ENCODE measurements around the gene CAPN15. TPM values are rescaled to one million over a fixed set of nuclear protein-coding genes. Genes with fewer than 3 reads are reported as not detected.

CAPN15 gene
- total RNA-seq, 1 donor from 2014 or later = 103 TPM

- no peak overlapping the region for H3K4me3 Mint-ChIP-seq (ENCODE audit: low read depth)
- H3K27me3 Mint-ChIP-seq (ENCODE audit: low read depth) = peaks cover 10% of the 10 kb centered on the region
- no peak for DNase-seq (ENCODE audit: low spot score)
- no peaks in the 10 kb centered on the region for H3K36me3 Mint-ChIP-seq (ENCODE audit: low read depth)
- H3K27ac Mint-ChIP-seq = no peak overlapping the region
- H3K4me1 Mint-ChIP-seq (ENCODE audit: low read depth) = no peaks in the 10 kb centered on the region
- H3K9me3 Mint-ChIP-seq = no peaks in the 10 kb centered on the region
- intact Hi-C loops (cut with micrococcal nuclease) = no loop called here
Measured at GRCh38 chr16:559411-560203, 32.1 kb downstream of the CAPN15 start.

- no peaks in the 10 kb centered on the region for H3K9me3 Mint-ChIP-seq
- H3K27me3 Mint-ChIP-seq (ENCODE audit: low read depth) = peaks cover 10% of the 10 kb centered on the region
- no peak within 1 kb of the TSS for H3K27ac Mint-ChIP-seq
- no peaks in the 10 kb centered on the region for H3K4me1 Mint-ChIP-seq (ENCODE audit: low read depth)
- intact Hi-C loops (cut with micrococcal nuclease) = no loop called here
- DNase-seq (ENCODE audit: low spot score) = no peak
- no peak within 1 kb of the TSS for H3K4me3 Mint-ChIP-seq (ENCODE audit: low read depth)
- H3K36me3 Mint-ChIP-seq (ENCODE audit: low read depth) = no peaks in the 10 kb centered on the region
Measured at GRCh38 chr16:560204-560700, 32.7 kb downstream of the CAPN15 start, which contains the start of gene PRR35. PRR35 (plus strand) TSS chr16:560394; CDS start chr16:563295, 2,901 bp downstream.

DNA sequence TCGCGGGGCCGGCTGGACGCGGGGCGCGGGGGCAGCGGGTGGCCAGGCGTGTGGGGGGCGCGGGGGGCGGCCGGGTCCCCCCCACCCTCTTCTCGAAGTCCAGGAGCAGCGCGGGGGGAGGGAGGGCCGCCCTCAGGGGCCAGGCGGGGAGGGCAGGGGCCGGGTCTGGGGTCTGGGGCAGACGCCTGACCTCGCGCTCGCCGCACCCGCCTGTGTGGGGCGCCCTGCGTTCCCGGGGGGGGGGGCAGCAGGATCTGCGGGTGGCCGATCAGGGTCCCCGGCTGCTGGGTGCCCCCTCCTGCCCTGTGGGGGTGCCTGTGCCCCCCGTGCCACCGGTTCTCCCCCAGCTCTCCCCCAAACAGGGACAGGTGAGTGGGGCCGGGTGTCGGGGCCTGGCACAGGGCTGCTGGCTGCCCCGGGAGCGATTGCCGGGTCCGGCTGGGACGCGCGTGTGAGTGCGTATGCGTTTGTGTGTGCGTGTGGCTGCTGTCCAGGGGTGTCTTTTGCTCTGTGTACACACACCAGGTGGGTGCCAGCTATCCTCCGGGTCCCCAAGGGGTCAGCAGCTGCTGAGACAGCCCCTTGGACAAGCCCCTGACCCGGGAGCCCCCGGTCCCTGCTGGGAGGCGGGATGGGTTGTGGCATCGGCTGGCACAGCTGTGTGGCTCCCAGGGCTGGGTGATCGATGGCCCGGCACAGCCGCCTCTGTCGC lies 33.3 kb downstream of the CAPN15 start:
- no peaks in the 10 kb centered on the region for H3K9me3 Mint-ChIP-seq
- no peaks in the 10 kb centered on the region for H3K36me3 Mint-ChIP-seq (ENCODE audit: low read depth)
- intact Hi-C loops (cut with micrococcal nuclease) = no loop called here
- H3K27ac Mint-ChIP-seq = no peak overlapping the region
- H3K4me3 Mint-ChIP-seq (ENCODE audit: low read depth) = no peak overlapping the region
- H3K27me3 Mint-ChIP-seq (ENCODE audit: low read depth) = peaks cover 10% of the 10 kb centered on the region
- DNase-seq (ENCODE audit: low spot score) = no peak
- H3K4me1 Mint-ChIP-seq (ENCODE audit: low read depth) = no peaks in the 10 kb centered on the region

DNA sequence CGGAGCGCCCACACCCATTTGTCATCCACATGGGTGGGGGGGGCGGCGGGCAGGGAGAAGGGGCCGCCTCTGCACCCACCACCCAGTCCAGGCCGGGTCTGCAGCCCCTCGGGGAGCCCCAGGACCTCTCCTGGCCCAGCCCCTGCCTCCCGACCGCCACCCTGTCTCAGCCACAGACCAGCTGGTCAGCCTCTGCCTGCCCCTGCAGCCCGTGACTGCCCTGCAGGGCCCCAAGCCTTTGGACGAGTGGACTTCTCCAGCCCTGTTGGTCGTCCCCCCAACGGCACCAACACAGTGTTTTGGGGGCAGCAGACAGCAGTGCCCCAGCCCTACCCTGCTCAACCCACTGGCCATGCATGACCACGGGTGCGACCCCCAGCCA lies 33.9 kb downstream of the CAPN15 start:
- H3K27ac Mint-ChIP-seq = no peak overlapping the region
- H3K4me3 Mint-ChIP-seq (ENCODE audit: low read depth) = no peak overlapping the region
- no peaks in the 10 kb centered on the region for H3K9me3 Mint-ChIP-seq
- intact Hi-C loops (cut with micrococcal nuclease) = no loop called here
- no peaks in the 10 kb centered on the region for H3K4me1 Mint-ChIP-seq (ENCODE audit: low read depth)
- no peaks in the 10 kb centered on the region for H3K36me3 Mint-ChIP-seq (ENCODE audit: low read depth)
- DNase-seq (ENCODE audit: low spot score) = no peak
- peaks cover 10% of the 10 kb centered on the region for H3K27me3 Mint-ChIP-seq (ENCODE audit: low read depth)

DNA sequence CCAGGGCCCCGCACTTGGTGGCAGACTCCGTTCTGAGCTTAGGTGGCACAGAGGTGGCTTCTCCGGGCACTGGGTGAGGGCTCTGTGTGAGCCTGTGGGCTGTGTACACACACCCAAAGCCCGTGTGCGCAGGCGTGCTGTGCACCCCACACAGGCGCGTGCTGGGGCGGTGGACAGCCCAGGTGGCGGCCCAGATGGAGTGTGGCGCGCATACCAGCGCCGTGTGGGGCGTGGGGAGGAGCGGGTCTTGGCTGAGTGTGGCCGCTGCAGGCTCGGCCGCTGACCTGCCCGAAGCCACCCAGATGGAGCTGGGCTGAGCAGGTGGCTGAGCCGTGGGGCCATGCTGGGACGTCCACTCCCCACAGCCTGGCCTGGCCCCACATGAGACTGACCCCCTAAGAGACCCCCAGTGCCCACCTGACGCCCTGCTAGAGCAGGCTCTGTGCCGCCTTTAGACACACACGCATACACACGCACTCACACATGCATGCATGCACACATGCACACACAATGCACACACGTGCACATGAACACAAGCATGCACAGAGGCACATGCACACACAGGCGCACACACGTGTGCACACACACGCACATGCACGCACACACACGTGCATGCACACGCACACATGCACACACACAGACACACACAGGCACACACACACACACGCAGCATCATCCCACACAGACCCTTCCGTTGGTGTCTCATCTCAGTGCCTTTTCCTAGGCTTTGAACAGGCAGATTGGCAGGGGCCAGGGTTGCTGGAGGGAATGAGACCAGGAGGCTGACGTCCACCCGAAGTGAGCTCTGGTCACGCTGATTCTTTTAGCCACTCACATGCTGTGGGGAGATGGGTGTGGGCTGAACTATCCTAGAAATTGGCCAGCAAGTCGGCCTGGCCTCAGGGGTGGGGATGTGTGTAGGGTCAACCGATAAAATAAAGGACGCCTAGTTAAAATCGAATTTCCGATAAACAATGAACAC lies 34.7 kb downstream of the CAPN15 start:
- intact Hi-C loops (cut with micrococcal nuclease) = no loop called here
- Mint-ChIP-seq H3K36me3 (ENCODE audit: low read depth) (no peaks in the 10 kb centered on the region), H3K27me3 (ENCODE audit: low read depth) (peaks cover 10% of the 10 kb centered on the region), H3K27ac (no peak overlapping the region), H3K4me1 (ENCODE audit: low read depth) (peaks cover 6% of the 10 kb centered on the region), H3K4me3 (ENCODE audit: low read depth) (no peak overlapping the region), H3K9me3 (no peaks in the 10 kb centered on the region)
- no peak for DNase-seq (ENCODE audit: low spot score)

- no peaks in the 10 kb centered on the region for H3K9me3 Mint-ChIP-seq
- no peak overlapping the region for H3K4me3 Mint-ChIP-seq (ENCODE audit: low read depth)
Measured at GRCh38 chr16:563072-563644, 35.6 kb downstream of the CAPN15 start.

GRCh38 chr16:564690-565418 lies 37.3 kb downstream of the CAPN15 start:
- peaks cover 13% of the 10 kb centered on the region for H3K4me1 Mint-ChIP-seq (ENCODE audit: low read depth)
- H3K27ac Mint-ChIP-seq = no peak overlapping the region
- no peak overlapping the region for H3K4me3 Mint-ChIP-seq (ENCODE audit: low read depth)
- no peak for DNase-seq (ENCODE audit: low spot score)
- peaks cover 4% of the 10 kb centered on the region for H3K27me3 Mint-ChIP-seq (ENCODE audit: low read depth)
- intact Hi-C loops (cut with micrococcal nuclease) = loop anchor here (5.0 kb wide), 1 partner anchor 38 kb away; the partner anchor contains the start of gene CAPN15
- H3K36me3 Mint-ChIP-seq (ENCODE audit: low read depth) = no peaks in the 10 kb centered on the region
- H3K9me3 Mint-ChIP-seq = no peaks in the 10 kb centered on the region

More at GRCh38 chr16:563072-563644, 35.6 kb downstream of the CAPN15 start:
- no peak overlapping the region for H3K27ac Mint-ChIP-seq
- intact Hi-C loops (cut with micrococcal nuclease) = no loop called here
- no peaks in the 10 kb centered on the region for H3K36me3 Mint-ChIP-seq (ENCODE audit: low read depth)
- peaks cover 6% of the 10 kb centered on the region for H3K4me1 Mint-ChIP-seq (ENCODE audit: low read depth)
- H3K27me3 Mint-ChIP-seq (ENCODE audit: low read depth) = peaks cover 10% of the 10 kb centered on the region
- DNase-seq (ENCODE audit: low spot score) = no peak

DNA sequence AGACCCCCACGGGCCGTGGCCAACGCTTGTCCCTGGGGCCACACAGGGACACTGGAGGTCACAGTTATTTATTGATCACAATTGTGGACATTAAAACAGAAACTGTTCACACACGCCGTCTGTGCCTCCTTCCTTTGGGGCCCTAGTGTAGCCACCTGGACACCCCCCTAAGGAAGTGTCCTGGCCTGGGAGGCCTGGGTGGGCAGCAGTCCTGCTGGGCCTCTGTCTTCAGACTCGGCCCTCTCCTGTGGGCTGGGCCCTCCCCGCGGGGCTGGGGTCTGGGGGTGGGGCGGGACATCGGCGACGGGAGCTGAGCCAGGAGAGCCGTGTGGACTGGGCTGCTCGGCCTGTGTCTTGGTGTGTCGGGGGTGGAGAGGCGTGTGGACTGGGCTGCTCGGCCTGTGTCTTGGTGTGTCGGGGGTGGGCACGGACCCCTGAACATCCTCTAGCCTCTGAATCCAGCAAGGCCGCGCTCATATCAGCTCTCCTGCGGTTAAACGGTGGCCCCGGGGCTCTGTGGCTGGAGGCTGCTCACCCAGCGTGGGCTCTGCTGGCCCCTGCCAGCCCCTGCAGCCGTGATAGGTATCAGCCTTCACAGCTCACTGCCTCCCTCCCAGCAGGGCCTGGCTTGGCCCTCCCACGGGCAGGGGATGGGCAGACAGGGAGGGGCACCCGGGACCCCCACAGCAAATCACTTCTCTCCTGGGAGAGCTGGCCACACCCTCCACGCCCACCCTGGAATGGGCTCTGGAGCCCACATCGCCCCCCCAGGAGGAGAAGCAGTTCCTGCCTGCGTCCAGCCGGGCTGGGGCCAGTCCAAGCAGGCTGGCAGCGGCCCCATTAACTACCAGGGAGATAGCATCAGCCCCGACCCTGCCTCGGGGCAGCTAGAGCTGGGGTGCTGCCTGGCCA lies 38.2 kb downstream of the CAPN15 start:
- intact Hi-C loops (cut with micrococcal nuclease) = loop anchor here (5.0 kb wide), 1 partner anchor 38 kb away; the partner anchor contains the start of gene CAPN15
- no peak overlapping the region for H3K4me3 Mint-ChIP-seq (ENCODE audit: low read depth)
- H3K27me3 Mint-ChIP-seq (ENCODE audit: low read depth) = peaks cover 4% of the 10 kb centered on the region
- no peaks in the 10 kb centered on the region for H3K9me3 Mint-ChIP-seq
- no peak overlapping the region for H3K27ac Mint-ChIP-seq
- no peaks in the 10 kb centered on the region for H3K36me3 Mint-ChIP-seq (ENCODE audit: low read depth)
- DNase-seq (ENCODE audit: low spot score) = no peak
- H3K4me1 Mint-ChIP-seq (ENCODE audit: low read depth) = peaks cover 13% of the 10 kb centered on the region

DNA sequence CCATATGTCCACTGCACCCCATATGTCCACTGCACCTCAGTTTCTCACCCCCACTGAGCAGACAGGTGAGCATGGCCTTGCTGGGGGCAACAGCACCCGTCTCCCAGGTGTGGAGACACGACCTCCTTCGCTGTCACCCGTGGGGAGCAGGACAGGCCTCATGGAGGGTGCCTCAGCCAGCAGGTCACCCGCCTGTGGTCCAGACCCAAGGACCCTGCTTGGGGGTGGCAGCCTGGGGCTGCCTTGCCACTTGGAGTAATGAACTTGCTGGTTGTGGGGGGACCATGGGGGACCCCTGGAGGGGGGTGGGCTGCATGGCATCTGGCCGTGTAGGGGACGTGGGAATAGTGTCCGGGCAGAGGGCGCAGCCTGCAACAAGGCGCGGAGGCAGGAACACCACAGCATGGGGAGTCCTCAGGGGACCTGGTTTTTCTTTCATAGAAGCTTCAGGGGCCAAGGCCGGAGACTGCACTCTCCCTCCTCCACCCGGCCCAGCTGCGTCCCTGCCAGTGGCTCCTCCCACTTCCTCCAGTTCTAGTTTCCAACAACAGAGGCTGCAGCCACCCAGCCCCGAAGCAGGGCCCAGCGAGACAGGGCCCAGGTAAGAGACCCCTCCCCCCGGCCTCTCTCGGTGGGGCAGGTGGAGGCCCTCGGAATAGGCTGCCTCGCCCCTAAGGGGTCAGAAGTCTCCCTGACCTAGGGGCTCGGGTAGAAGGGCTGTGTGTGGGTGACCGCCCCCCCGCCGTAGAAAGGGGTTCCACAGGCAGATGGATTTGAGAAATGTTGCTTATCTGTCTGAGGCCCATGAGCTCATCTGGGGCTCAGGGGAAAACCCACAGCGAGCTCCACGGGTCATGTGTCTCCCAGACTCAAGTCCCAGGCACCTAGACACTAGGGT lies 39.2 kb downstream of the CAPN15 start, which contains the start of gene NHLRC4:
Gene NHLRC4 (plus strand): TSS at position 531 of the 898 bp plus-strand sequence. CDS start 1,043 bp downstream, outside the sequence.
- DNase-seq (ENCODE audit: low spot score) = peak; percentile 55
- Mint-ChIP-seq H3K27me3 (ENCODE audit: low read depth) (peaks cover 3% of the 10 kb centered on the region), H3K4me3 (ENCODE audit: low read depth) (peak within 1 kb of the TSS; percentile 58), H3K9me3 (no peaks in the 10 kb centered on the region), H3K36me3 (ENCODE audit: low read depth) (no peaks in the 10 kb centered on the region), H3K27ac (peak within 1 kb of the TSS; percentile 81), H3K4me1 (ENCODE audit: low read depth) (peaks cover 23% of the 10 kb centered on the region)
- intact Hi-C loops (cut with micrococcal nuclease) = loop anchor here (5.0 kb wide), 1 partner anchor 39 kb away; the partner anchor contains the start of gene CAPN15

Measured in activated T-helper 2 cell treated with anti-CD3 and anti-CD28 coated beads, Interferon-gamma antibody, Interleukin-2, Interleukin-4, amounts not matched to agents 10 μg/mL and 5 μg/mL and 100 μg/mL, durations not matched to agents 14 hours and 24 hours and 36 hours (primary cell).